GM12878 (cell line): ENCODE results near the gene TPRX1. TPM values are rescaled to one million over a fixed set of nuclear protein-coding genes. Genes with fewer than 3 reads are reported as not detected.

Source experiments
- ATAC-seq: fragments of 200-7000 bp; cut with Tn5 transposase; 3 replicates; pipeline ENCODE4 v1.9.1; 2020; ENCODE audit warnings: mild to moderate bottlenecking, moderate library complexity
- BruUV-seq: library from RNA; stranded (reverse); fragments of 400-500 nt; replicated peaks from 2 replicates; lab custom pipeline; 2021; lab: Mats Ljungman, UMichigan
- CTCF ChIA-PET: fragments of 300-600 bp; sonication (Branson Sonifier 250); formaldehyde crosslinking; extraction: SDS; loops from one replicate; lab custom pipeline; 2021; ENCODE audit warnings: inconsistent platforms; lab: Yijun Ruan, JAX
- POLR2A ChIA-PET: fragments of 350-600 bp; formaldehyde crosslinking; extraction: SDS; loops from one replicate; lab custom pipeline; 2021; ENCODE audit warnings: inconsistent platforms; lab: Charles Lee
- RAD21 ChIA-PET: fragments of 300-600 bp; sonication (Branson Sonifier 250); formaldehyde crosslinking; loops from one replicate; lab custom pipeline; 2023; ENCODE audit warnings: antibody characterized with exemption; ENCODE audit not compliant: unreplicated experiment; lab: Charles Lee
- SMC1A ChIA-PET: fragments of 300-600 bp; sonication (Branson Sonifier 250); formaldehyde crosslinking; loops from one replicate; lab custom pipeline; 2023; ENCODE audit not compliant: unreplicated experiment, uncharacterized antibody; lab: Charles Lee
- DNase-seq: peaks from one replicate; pipeline ENCODE4 v3.0.0-alpha.2; 2011; ENCODE audit warnings: low read depth, low spot score
- FAIRE-seq: peaks from 3 replicates; lab custom pipeline; 2011; peaks lifted over from hg19 to GRCh38; lab: Jason Lieb, UNC
- H2AFZ ChIP-seq: 2 replicates; pipeline ENCODE4 v1.6.0; 2011; ENCODE audit warnings: low read depth, low read length, control low read depth; ENCODE audit not compliant: control insufficient read depth
- H3K27ac ChIP-seq: 2 replicates; pipeline ENCODE4 v1.5.1; 2011; ENCODE audit warnings: control low read depth; ENCODE audit not compliant: control insufficient read depth, insufficient read depth
- H3K27me3 ChIP-seq, 2 experiments: replicated peaks in 1 of 2; 2 replicates each; pipeline versions ENCODE4 v1.6.0 to v1.6.1; 2011; ENCODE audit warnings: low read length in 1 of 2; ENCODE audit not compliant: control insufficient read depth in 2 of 2, insufficient read depth in 2 of 2
- H3K36me3 ChIP-seq, 2 experiments: 2 replicates each; pipeline ENCODE4 v1.5.1; 2011; ENCODE audit warnings: low read length in 1 of 2; ENCODE audit not compliant: control insufficient read depth in 2 of 2, insufficient read depth in 2 of 2
- H3K4me1 ChIP-seq: 2 replicates; pipeline ENCODE4 v1.6.1; 2011; ENCODE audit warnings: mild to moderate bottlenecking, low read length, moderate library complexity, mixed read lengths; ENCODE audit not compliant: control insufficient read depth, insufficient read depth
- H3K4me2 ChIP-seq: 2 replicates; pipeline ENCODE4 v1.6.0; 2011; ENCODE audit warnings: control low read depth; ENCODE audit not compliant: control insufficient read depth, insufficient read depth
- H3K4me3 ChIP-seq: fragments of 200-600 bp; sonication (generic); 2 replicates; pipeline ENCODE4 v1.5.1; 2016
- H3K79me2 ChIP-seq: 2 replicates; pipeline ENCODE4 v1.6.0; 2011; ENCODE audit warnings: low read length; ENCODE audit not compliant: control insufficient read depth, insufficient read depth
- H3K9ac ChIP-seq: 2 replicates; pipeline ENCODE4 v1.8.0; 2011; ENCODE audit warnings: low read length, control low read depth, mixed read lengths; ENCODE audit not compliant: control insufficient read depth, insufficient read depth
- H3K9me3 ChIP-seq: replicated peaks from 3 replicates; pipeline ENCODE4 v1.5.1; 2011; ENCODE audit warnings: mild to moderate bottlenecking, low read length; ENCODE audit not compliant: control insufficient read depth, insufficient read depth
- H4K20me1 ChIP-seq: 2 replicates; pipeline ENCODE4 v1.6.0; 2011; ENCODE audit not compliant: control insufficient read depth, insufficient read depth
- ATF3 ChIP-seq: IDR thresholded peaks from 2 replicates; pipeline ENCODE4 v1.6.1; 2011; ENCODE audit warnings: low read depth, mild to moderate bottlenecking, low read length, moderate library complexity, borderline replicate concordance; ENCODE audit errors: extremely low read depth
- CREM ChIP-seq: IDR thresholded peaks from 2 replicates; pipeline ENCODE4 v1.6.1; 2014; ENCODE audit warnings: antibody characterized with exemption, low read depth
- EZH2 ChIP-seq: IDR thresholded peaks from 2 replicates; pipeline ENCODE4 v1.6.1; 2012; ENCODE audit warnings: low read depth, mild to moderate bottlenecking, control low read depth, inconsistent platforms, low read length, borderline replicate concordance; ENCODE audit not compliant: control insufficient read depth
- HDAC2 ChIP-seq: fragments of 200-600 bp; sonication (generic); IDR thresholded peaks from 2 replicates; pipeline ENCODE4 v1.6.1; 2017
- LARP7 ChIP-seq: fragments of 450-650 bp; IDR thresholded peaks from 2 replicates; pipeline ENCODE4 v1.6.1; 2017; ENCODE audit warnings: mild to moderate bottlenecking
- REST ChIP-seq: IDR thresholded peaks from 2 replicates; pipeline ENCODE4 v1.6.1; 2012; ENCODE audit warnings: mild to moderate bottlenecking, low read depth, low read length
- SIN3A ChIP-seq: IDR thresholded peaks from 2 replicates; pipeline ENCODE4 v1.6.1; 2012; ENCODE audit warnings: low read depth, low read length, improper control_type of control experiment
- SKIL ChIP-seq: fragments of 450-650 bp; IDR thresholded peaks from 2 replicates; pipeline ENCODE4 v1.6.1; 2017; ENCODE audit warnings: mild to moderate bottlenecking, low read depth, inconsistent platforms; ENCODE audit not compliant: poor library complexity, severe bottlenecking
- SP1 ChIP-seq: IDR thresholded peaks from one replicate; pipeline ENCODE4 v1.6.1; 2011; ENCODE audit warnings: low read depth, low read length
- TBL1XR1 ChIP-seq: IDR thresholded peaks from 2 replicates; pipeline ENCODE4 v1.6.1; 2012; ENCODE audit warnings: low read depth, low read length, improper control_type of control experiment
- USF1 ChIP-seq: IDR thresholded peaks from 2 replicates; pipeline ENCODE4 v1.6.1; 2011; ENCODE audit warnings: borderline replicate concordance, low read depth, mild to moderate bottlenecking, moderate library complexity, mixed read lengths, low read length; ENCODE audit not compliant: insufficient read depth; ENCODE audit errors: extremely low read length
- ZBTB11 ChIP-seq: fragments of 450-650 bp; formaldehyde crosslinking; IDR thresholded peaks from 2 replicates; pipeline ENCODE4 v1.5.0; 2022; ENCODE audit warnings: mild to moderate bottlenecking, missing genetic modification characterization
- ZNF217 ChIP-seq: fragments of 450-650 bp; IDR thresholded peaks from 2 replicates; pipeline ENCODE4 v1.6.1; 2017; ENCODE audit warnings: antibody characterized with exemption, mild to moderate bottlenecking
- WGBS: methylation state at CpG from one replicate; pipeline ENCODE4 v1.1.6; 2016; ENCODE audit warnings: low lambda C conversion rate; ENCODE audit not compliant: insufficient replicate concordance, insufficient coverage; ENCODE audit errors: missing lambda C conversion rate; 5-methylcytosine and 5-hydroxymethylcytosine counted together
- in situ Hi-C: fragments of 300-500 bp; cut with MboI; formaldehyde crosslinking; loops from 9 replicates; pipeline ENCODE4 v1.14.3; 2018; ENCODE audit warnings: mixed read lengths
- intact Hi-C: fragments of 100-400 bp; cut with micrococcal nuclease; formaldehyde crosslinking; loops from one replicate; pipeline ENCODE4 v1.14.2; 2022; ENCODE audit not compliant: unreplicated experiment
- polyA plus RNA-seq, 11 experiments: library from polyadenylated mRNA; depleted of rRNA in 4 of 11; unstranded in 6 of 11; stranded (reverse) in 5 of 11; fragments of >200 nt; fragmentation: Nextera tagmentation in 4 of 11; fragmentation: Illumina TruSeq in 1 of 11; extraction: Ambion mirVana in 4 of 11; extraction: Trizol in 1 of 11; gene quantifications; 1 replicate in 1 of 11; 2 replicates in 10 of 11; pipeline versions ENCODE4 v1.2.1 to v1.2.3, GENCODE V29; 2011 to 2016; ENCODE audit warnings: inconsistent platforms in 2 of 11, missing spikeins in 2 of 11, low read depth in 1 of 11
- total RNA-seq, 4 experiments: library from RNA; depleted of rRNA in 3 of 4; stranded (reverse); fragments of >200 nt in 3 of 4; fragmentation: Illumina TruSeq in 1 of 4; extraction: Trizol in 1 of 4; gene quantifications; 2 replicates each; pipeline versions ENCODE4 v1.2.1 to v1.2.3, GENCODE V29; 2013 to 2021

TPRX1 gene
- total and polyA plus RNA-seq, 10 of the 15 experiments (the other 5 are each of a cell fraction or from before 2014, with no cell fraction given): not detected

- no peak for TF ChIP-seq REST
- no peak for TF ChIP-seq SP1
These were observed 2.1 kb upstream of the TPRX1 start (continued) for GRCh38 chr19:47806435-47806834.

- H3K27ac ChIP-seq: no peak overlapping the region
- no peaks in the 10 kb centered on the region for H3K79me2 ChIP-seq
- no peak overlapping the region for H2AFZ ChIP-seq
- H3K4me3 ChIP-seq: no peak overlapping the region
- no peak overlapping the region for H3K4me2 ChIP-seq
- no peaks in the 10 kb centered on the region for H3K9me3 ChIP-seq
- no peaks in the 10 kb centered on the region for H3K27me3 ChIP-seq
- intact Hi-C loops: no loop called here
- H3K4me1 ChIP-seq: no peaks in the 10 kb centered on the region
- ChIA-PET RAD21 (no interaction called here), SMC1A (no interaction called here), POLR2A (no interaction called here), CTCF (interaction anchor here (0.6 kb wide), 1 partner anchor 10 kb away, joined by 3 read pairs; no protein-coding TSS in a partner anchor)
- BruUV-seq: no TSS peak
- H3K9ac ChIP-seq: no peak overlapping the region
- DNase-seq: no peak
- H3K36me3 ChIP-seq: no peaks in the 10 kb centered on the region
- H4K20me1 ChIP-seq: no peaks in the 10 kb centered on the region
- no peak for ATAC-seq
- in situ Hi-C loops: no loop called here
- FAIRE-seq: no peak
- WGBS: 54% methylated on average over 10 of the region's 10 CpGs
- TF ChIP-seq TBL1XR1 (no peak), ATF3 (no peak), HDAC2 (no peak), ZBTB11 (CRISPR knock-in tag) (no peak), ZNF217 (no peak), SIN3A (no peak), CREM (no peak), EZH2 (no peak), LARP7 (no peak), USF1 (no peak), SKIL (no peak)
These were observed 962 bp upstream of the TPRX1 start for GRCh38 chr19:47805313-47805712.
